GM19463 (cell line): ENCODE data around the gene DBP.

ENCODE experiments used
- ATAC-seq: cut with Tn5 transposase; IDR thresholded peaks from one replicate; pipeline ENCODE4 v1.9.1; 2021; ENCODE audit warnings: mild to moderate bottlenecking, moderate library complexity; ENCODE audit not compliant: unreplicated experiment

Gene DBP

DNA sequence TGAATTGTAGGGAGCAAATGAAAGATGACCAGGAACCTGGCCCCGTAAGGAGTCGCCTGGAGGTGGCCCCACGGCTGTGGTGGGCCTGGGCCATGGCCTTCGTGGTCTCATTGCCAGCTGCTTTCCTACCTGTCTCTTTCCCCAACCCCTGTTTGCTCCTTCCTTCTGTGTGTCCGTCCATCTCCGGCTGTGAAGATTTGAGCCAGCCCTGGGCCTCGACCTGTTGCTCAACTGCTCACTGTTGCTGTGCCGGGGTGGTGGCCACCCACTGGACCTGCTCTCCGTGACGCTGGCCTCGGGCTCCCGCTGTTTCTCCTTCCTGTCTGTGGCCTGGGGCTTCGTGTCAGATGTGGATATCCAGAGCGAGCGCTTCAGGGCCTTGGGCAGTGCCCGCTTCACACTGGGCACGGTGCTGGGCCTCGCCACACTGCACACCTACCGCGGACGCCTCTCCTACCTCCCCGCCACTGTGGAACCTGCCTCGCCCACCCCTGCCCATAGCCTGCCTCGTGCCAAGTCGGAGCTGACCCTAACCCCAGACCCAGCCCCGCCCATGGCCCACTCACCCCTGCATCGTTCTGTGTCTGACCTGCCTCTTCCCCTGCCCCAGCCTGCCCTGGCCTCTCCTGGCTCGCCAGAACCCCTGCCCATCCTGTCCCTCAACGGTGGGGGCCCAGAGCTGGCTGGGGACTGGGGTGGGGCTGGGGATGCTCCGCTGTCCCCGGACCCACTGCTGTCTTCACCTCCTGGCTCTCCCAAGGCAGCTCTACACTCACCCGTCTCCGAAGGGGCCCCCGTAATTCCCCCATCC, 8.5 kb downstream of the DBP start:
- no peak for ATAC-seq

GRCh38 chr19:48627865-48628314, 9.3 kb downstream of the DBP start:
- no peak for ATAC-seq

- no peak for ATAC-seq
Observed at GRCh38 chr19:48627201-48627864, 9.8 kb downstream of the DBP start.

GRCh38 chr19:48625891-48626327, 11.3 kb downstream of the DBP start:
- no peak for ATAC-seq

DNA sequence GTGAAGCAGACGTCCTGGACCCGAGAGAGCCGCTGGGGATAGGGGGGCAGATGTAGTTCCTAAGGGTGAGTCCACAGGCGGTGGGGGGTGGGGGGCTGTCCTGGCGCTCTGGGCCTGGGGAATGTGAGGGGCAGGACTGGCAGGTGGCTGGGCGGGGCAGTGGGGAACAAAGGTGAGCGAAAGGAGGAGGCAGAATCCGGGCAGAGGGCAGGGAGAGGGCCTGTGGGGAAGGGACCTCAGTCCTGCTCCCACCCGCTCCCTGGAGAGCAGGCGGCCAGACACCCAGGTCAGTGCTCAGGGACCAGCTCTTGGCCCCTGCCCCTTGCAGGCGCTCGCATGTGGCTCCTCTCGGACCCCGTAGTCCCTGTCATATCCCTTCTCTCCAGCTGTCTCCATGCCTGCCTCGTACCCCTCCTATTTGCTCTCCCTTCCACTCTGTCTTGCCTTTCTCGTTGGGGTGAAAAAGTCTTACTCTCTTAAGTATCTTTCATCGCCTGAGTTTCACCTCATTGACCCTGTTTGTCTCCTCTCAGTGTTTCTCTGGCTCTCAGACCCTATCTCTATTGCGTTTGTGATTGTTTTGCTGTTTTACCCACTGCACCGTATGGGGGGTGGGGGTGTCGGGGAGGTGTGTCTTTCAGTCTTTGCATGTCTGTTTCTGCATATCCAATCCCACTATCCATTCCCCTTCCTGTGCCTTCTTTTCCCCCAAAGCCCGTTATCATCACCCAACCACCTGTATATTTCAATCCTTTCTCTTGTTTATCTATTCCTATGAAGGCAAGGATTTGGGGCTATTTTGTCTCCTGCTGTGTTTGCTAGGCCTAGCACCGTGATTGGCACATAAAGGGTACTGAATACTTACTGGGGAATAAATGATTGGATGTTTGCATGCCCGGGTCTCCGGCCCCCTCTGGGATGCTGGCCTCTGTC, 12.1 kb downstream of the DBP start:
- no peak for ATAC-seq

GRCh38 chr19:48624067-48624594, 13.0 kb downstream of the DBP start:
- ATAC-seq: peak; percentile 64

DNA sequence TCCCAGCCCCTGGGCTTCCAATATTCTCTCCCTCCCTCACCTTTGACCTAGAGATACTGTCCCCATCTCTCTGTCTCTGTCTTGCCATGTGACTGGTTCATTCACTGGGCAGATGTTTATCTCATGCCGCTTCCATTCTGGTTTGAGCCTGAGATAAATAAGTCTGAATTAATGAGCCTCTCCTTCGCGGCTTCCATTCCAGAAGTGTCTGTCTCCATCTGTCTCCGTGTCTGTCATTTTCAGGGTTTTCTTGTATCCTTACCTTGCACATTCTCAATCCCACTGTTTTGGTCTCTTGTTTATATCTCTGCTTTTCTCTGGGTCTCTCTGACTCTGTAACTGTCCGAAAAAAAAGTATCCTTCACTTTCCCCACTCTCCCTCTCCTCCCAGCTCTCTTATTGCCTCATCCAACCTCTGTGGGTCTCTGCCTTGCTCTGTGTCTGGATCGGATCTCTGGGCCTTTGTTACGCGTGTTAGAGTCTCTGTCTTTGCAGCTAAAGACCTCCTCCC, 13.6 kb downstream of the DBP start:
- no peak for ATAC-seq

DNA sequence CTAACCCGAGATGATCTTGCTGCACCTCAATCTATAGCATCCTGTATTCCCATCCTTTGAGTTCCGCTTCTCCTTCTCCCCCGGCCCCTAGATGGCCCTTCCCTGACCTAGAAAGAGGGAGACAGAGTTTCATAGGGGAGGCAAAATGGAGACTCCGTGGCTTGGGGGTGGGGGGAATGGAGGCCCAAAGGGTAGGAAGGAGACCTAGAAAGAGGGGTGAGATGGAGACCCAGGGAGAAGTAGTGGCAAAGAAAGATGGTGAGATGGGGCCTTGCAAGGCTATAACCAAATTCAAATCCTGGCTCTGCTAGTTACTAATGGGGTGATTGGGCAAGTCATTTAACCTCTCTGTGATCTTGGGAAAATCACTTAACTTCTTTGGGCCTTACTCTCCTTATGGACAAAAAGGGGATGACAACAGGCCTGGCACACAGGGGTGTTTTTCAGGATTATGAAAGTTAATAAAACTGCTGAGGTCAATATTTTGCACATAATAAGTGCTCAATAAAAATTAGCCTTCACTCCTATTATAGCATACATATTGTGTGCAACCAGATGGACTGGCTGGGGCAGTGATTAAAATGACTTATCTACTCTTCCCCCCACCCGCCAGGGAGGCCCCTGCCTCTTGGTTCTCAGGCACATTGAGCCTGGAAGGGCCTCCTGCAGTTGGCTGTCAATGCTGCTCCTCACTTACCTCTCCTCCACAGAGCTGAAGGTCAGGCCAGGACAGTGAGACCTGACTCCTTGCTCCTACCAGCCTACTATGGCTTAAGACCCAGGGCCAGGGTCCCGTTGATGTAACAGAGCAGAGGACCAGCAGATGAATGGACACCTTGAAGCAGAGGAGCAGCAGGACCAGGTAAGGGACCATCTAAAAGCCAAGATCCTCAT, 17.2 kb downstream of the DBP start:
- no peak for ATAC-seq

DNA sequence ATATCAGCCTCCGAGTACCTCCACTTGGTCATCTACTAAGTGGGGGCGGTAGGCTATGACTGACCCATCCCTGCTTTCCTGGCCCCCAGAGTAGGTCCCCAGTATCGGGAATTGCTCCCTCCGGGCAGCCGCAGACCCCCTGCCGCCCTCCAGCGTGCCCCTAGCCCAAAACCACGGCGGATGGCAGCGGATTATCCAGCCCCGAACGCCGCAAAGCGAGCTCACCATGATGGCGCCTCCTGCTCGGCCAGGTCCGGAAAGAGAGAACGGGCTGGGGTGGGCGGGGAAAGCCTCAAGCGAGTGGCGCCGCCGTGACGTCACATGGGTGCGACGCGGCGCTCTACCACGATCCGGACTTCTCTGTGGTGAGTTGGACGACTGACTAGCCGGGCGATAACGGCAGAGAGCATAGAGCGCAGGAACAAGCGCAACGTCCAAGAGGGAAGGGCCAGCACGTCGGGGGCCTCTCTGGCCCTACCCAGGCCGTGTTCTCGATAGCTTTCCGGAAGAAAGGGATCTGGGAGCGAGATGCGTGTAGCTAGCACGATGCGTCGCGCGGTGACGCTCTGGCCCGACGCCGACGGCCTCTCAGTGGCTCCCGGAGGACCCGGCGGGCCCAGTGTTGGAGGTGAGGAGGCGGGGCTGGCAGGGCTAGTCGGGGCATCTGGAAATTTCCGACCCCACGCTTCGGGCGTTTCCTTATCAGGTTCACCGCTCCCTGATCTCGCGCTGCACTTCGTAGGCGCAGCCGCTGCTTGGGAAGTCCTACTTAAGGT, 18.1 kb downstream of the DBP start, which contains the start of the genes RPL18 and SPHK2:
TSS of gene RPL18 (minus strand) at position 263 of the 776 bp plus-strand sequence. CDS start at position 228, 35 bp downstream.
TSS of gene SPHK2 (plus strand) at position 591 of the 776 bp plus-strand sequence. CDS start 1,009 bp downstream, outside the sequence.
- peak; percentile 82 for ATAC-seq

DNA sequence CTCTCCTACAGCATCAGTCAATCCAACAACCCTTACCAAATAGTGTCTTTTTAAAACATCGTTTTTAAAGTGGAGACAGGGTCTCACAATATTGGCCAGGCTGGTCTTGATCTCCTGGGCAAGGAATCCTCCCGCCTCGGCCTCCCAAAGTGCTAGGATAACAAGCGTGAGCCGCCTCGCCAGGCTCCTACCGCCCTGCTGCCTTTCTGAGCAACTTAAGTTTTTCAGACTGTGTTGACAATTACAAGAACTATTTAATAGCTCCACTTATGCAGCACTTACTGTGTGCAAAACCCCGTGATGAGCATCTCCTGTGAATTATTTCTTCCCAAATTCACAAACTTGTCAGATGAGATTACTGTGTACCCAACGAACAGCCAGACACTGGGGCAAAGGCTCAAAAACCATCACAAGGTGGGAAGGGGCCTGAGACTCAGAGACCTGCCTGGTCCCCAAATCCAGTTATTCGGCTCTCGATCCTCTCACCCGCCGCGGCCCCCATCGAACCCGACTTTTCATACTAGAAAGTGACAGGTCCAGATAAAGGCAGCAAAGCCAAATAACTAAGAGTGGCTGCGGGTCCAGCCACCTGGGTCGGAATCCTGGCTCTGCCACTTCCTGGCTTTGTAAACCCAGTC, 18.8 kb downstream of the DBP start:
- ATAC-seq: no peak

- ATAC-seq: no peak
Observed at GRCh38 chr19:48617146-48617937, 19.8 kb downstream of the DBP start.

DNA sequence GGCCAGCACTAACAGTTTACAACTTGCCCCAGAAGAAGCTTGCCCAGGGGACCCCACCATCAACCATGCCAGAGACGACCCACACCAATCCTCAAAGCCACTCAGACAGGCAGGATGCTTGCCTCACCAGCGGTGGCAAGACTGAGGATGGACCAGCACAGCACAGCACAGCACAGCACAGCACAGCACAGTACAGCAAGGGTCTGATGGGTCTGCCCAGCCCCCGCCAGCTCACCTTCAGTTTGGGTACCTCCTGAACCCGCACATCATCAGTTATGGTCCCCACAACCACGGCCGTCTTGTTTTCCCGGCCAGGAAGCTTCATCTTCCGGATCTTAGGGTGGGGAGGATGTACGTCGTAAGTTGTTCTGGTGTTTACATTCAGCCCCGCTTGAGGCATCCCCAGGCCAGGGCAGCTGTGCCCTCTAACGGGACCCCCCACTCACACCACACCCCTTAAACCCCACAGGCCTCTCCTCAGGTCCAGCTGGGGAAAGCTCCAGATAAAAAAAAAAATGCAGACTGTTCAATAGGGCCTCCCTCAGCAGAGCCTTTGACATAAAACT, 20.6 kb downstream of the DBP start:
- ATAC-seq: no peak

DNA sequence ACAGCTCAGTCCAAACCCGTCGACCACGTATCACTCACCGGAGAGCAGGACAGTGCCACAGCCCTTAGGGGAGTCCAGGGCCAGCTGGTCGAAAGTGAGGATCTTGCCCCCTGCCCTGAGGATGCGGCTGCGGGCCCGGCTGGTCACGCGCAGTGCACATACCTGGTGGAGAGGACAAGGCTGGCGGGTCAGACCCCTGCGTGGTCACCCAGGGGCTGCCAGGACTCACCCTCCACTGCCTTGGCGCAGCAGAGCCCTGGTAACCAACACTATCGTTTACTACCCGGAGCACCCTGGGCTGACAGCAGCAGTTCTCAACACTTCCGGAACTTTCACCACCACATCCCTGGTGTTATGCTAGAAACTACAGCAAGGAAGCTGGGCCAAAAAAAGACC, 21.1 kb downstream of the DBP start:
- no peak for ATAC-seq

DNA sequence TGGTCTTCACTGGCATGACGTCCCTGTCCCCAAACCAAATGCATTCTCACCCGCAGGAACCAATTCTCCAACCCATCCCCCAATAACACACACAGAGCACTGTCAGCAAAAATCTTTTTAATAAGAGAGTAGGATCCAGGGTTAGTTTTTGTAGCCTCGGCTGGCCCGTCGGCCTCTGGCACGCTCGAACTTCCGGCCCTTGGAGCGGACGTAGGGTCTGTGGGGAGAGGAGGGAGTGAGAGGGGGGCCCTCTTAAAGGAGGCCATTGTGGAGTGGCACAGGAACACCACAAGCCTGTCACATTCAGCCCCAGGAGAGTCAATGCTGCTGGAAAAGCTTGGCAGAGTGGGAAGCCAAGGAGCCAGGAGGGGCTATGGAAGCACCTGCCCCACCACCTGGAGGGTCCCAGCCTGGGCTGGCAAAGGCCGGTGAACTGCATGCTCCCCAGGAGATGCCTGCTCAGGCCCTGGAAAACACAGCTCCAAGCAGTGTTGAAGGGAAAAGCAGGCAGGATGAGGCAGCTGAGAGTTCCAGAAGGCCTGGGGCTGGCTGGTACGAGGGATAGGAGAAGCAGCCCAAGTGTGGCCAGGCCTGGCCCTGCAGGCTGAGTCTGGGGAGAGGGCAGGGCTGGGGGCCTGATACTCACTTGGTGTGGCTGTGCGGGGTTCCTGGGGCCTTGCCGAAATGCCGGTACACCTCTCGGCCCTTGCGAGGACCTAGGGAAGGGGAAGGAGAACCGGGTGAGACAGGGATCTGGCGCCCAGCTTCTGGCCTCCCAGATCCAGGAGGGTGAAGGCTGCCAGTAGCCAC, 21.7 kb downstream of the DBP start:
- ATAC-seq: no peak

- no peak for ATAC-seq
Observed at GRCh38 chr19:48614436-48615230, 22.5 kb downstream of the DBP start, which contains the start of gene FAM83E. TSS of gene FAM83E (minus strand) at chr19:48615076. CDS start at chr19:48613372, 1,704 bp downstream.
